DMS53 (cell line): ENCODE data around the gene CRYBA2.

Experiments
- DNase-seq: peaks from one replicate; lab custom pipeline; 2025; lab: John Stamatoyannopoulos, UW

CRYBA2 gene, protein sequence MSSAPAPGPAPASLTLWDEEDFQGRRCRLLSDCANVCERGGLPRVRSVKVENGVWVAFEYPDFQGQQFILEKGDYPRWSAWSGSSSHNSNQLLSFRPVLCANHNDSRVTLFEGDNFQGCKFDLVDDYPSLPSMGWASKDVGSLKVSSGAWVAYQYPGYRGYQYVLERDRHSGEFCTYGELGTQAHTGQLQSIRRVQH

DNA sequence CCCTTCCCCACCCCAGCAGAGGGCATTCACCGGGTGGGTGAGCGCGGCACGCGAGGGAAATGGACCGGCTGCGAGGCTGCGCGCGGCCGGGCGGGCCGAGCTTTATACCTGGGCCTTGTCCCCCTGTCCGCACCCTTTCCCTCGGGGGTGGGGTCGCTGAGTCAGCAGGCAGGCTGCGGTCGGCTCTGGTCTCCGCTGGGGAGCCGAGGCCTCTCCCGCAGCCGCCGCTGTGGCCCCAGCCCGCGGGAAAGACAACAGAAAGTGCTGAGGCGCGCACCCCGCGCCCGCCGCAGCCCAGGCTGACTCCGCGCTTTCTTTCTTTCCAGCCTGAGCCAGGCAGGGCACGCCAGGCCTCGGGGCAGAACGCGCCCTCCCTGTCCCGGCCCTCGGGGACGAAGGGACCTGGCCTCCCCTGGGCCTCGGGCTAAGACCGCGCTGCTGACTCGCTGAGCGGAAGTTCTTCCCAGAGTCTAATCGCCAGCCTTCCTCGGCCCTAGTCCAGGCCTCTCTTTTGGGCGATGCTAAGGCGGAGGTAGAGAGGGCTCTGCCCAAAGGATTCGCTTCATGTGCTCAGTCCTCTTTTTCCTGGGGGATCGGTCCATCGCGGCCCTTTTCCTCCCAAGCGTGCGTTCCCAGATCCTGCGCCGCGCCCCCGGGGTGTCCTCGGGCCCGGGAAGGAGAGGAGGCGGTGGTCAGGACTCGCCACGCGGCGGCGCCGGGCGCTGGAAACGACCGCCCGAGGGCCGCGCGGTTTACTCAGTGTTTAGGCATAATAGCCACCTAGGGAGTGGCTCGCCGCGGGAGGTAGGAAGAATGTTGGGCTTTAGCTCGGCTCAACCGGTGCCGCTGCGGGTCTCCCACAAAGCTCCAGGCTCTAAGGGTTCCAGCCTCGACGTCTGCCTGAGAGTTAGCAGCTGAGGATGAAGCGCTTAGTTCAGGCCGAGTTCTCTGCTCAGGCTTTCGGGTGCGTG lies at the start of gene CRYBA2:
CRYBA2 (minus strand) TSS at position 78 of the 971 bp plus-strand sequence. CDS start 246 bp downstream, outside the sequence.
- peak; percentile 83 for DNase-seq

DNA sequence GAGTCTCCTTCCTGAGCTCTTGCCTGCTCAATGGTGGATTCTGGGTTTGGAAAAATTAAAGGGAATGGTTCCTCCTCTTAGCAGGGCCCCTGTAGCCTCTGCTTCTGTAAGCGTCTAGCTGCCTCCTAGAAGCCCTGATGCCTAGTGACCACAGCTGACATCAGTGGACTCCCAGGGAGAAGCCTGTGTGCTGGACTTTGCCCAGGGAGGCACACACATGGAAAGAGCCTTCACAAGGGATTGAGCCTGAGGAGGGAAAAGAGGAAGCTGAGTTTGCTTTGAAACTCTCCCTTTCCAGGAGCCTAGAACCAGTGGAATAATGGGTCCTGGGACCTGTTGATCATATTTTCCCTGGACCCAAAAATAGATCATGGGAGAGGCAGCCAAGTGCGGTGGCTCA lies 49.5 kb upstream of the CRYBA2 start:
- DNase-seq: no peak

DNA sequence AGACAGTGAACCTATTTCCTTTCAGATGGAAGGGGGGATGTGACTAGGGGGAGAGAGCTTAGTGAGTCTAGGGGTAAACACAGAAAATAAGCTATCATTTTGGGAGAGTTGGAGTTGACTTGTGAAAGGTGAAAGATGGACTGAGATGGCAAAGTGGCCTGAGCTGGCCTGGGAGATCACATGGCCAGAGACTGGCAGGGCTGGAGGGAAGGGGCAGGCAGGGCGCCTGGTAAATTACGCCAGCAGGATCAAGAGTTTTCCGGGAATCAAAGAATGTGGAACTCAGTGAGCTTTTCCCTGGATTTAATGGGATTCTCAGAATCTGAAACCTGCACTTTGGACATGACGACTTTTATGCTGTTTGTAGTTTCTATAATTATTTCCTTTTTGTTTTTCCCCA lies 48.9 kb upstream of the CRYBA2 start:
- DNase-seq: no peak

DNA sequence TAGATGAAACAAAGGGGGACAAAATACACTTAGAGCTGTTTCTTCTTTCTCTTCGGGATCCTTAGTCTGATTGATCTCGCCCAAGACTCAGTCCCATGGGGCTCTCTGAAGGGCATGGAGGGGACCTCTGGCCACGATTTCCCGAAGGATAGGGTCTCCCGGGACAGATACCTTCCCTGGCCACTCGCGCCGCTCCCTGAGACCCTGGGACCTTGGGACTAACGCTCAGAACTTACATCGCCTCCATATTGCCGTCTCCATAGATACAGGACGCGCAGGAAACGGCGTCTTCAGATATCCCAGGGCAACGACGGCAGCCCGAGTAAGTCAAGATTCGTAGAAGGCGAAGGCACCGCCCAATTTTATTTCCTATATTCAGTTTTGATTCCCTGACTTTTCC lies 48.0 kb upstream of the CRYBA2 start, which contains the start of gene CFAP65:
CFAP65 (minus strand) TSS at position 265 of the 400 bp plus-strand sequence. CDS start 2,468 bp downstream, outside the sequence.
- peak; percentile 83 for DNase-seq

DNA sequence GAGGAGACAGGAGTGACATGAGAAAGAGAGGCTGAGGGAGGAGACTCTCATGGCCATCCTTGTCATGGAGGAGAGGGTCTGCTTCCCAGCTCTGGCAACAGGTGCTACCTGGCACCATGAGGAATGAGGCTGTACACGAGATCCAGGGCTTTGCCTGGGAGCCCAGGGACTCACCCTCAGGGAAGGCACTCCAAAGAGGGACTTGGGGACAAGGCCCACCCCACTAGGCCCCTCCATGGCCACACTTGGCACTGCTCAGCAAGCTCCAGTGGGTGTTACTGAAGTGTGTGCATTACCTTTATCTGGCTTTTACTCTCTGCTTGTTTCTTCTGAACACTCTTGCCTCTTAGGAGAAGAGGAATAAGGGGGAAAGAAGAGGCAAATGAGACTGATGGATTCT lies 45.4 kb upstream of the CRYBA2 start:
- DNase-seq: no peak

DNA sequence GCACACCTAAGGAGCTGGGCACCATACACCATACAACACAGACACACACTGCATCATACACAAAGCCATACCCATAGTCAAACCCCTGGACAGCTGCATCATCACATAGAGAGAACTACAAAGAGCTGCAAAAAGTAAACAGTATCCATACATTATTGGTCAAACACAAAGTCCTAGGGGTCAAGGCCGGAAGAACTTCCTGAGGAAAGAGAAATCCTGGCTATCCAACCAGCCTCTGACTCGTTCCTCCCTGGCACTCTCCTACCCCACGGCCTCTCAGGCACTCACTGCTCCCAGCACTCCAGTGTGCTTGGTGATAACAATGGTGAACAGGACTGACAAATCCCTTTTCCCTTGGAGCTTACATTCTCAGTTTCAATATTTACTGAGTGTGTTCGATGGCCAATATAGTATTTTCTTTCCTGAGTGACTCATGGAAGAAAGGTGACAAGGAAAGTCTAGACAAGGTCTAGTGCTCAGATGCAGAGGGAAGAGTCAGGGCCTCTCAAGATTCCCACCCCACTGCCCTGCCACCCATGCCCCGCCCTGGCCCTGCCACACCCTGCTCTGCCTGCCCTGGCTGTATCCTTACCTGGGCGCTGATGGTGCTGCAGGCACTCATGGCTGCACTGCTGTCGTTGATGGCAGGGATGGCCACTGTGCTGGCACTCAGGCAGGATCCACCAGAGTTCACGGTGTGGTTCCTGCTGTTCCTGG lies 44.7 kb upstream of the CRYBA2 start:
- DNase-seq: peak; percentile 48

DNA sequence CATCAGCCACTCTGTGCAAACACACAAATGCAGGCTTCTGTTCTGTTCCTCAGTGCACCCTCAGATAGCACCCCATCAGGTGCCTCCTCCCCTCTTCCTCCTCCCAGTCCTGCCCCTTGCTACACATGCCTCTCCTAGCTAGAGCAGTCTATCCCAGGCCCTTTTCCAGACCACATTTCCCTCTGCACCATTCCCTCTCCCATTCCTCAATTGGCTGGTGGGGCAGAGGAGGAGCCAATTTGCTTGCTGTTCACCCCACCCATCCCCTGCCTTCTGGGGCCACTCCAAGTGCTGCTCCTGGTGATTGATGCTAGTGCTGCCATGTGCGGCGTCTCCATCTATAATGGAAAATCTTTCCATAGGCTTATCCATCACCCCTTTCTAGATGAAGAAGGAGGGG lies 42.7 kb upstream of the CRYBA2 start:
- DNase-seq: no peak

DNA sequence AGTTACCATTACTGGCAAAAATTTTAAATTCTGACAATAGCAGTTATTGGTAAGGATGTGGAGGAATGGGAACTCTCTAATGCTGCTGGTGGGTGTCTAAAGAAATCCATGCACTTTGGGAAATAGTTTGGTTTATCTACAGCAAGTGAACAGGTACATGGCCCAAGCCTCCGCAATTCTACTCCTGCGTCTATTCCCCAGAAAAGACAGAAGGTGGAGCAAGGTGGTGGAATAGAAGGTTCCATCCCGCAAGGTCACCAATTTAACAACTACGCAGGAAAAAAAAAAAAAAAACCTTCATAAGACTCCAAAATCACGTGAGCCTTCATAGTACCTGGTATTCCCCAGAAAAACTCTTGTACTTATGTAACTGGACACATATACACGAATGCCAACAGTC lies 41.6 kb upstream of the CRYBA2 start:
- DNase-seq: no peak

DNA sequence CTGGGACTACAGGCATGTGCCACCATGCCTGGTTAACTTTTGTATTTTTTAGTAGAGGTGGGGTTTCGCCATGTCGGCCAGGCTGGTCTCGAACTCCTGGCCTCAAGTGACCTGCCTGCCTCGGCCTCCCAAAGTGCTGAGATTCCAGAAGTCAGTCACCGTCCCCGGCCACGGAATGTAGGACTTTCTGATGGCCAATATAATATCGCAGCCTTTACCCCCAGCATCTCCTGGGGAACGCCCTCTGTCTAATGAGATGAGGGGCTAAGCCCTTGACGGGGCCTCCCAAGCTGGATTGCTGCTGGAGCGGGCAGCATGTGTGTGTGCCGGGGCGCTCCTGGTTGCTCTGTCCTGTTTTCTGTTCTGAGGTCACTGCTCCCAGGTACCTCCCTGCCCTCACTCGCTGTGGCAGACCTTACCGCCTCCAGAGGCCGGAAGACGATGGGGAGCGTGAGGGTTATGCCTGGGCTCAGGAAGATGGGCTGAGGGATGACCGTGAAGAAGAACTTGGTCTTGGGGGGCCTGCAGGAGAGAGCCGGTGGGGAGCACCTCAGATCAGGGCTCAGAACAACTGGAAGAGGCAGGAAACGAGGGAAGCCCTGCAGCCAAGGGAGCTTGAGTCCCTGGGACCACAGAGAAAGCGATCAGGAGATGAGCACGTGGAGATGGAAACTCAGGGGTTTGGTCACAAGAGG lies 39.0 kb upstream of the CRYBA2 start:
- DNase-seq: no peak

DNA sequence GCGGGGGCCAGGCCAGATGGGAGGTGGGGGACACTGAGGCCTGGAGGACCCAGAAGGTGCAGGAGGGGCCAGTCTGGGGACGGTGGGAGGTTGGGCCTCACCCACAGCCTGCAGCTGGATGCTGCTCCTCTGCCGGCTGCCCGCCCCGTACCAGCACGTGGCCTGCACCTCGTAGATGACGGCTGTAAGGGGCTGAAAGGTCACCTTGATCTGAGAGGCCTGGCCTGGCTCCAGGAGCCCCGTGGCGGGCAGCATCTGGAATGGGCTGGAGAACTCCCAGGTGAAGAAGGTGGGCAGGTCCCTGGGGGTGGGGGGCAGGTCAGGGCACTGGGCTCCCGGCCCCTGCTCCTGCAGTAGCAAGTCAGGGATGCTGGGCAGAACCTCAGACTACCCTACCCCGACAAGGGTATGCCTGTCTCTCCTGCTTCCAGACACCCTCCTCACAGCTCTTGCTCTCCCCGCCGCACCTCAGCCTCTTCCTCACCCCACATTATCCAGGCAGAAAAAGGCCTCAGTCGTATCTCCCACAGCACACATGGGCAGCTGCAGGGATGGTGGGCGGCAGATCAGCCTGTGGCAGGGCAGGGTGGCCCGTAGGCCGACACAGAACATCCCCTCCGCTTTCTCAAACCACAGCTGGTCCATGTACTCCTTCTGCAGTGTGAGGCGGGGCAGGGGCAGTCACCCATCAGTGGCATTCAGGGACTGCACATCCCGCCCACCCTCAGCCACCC lies 38.0 kb upstream of the CRYBA2 start:
- DNase-seq: no peak

DNA sequence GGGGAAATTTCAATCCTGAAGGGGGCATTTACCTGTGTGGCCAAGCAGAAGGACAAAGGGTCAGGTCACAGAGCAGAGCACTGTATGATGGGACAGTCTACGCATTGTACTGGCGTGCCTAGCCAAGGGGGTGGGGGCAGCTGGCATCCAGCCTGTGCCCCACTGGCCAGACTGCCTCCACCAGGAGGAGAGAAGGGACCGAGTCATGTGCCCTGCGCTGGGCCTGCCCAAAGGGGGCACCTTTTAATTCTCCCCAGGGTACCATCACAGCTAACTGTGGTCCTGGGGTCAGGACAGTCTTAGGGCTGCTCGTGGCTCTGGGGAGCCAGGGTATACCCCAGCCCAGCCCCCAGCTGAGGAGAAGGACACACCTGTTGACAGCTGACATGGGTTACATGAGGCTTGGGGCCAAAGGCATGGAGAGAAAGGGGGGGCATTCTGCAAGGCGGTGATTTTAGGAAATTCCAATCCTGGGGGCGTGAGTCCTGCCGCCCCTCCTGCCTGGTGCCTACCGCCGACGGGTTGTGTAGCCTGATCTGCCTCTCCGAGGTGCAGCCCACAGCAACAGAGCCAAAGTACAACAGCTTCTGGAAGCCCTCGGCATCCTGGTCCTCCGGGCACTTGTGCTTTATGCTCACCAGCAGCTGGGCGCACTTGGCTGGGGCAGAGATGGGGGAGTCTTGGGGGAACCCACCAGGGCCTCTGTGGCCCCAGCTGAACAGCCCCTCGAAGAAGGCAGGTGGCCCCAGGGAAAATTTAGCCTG lies 37.1 kb upstream of the CRYBA2 start:
- no peak for DNase-seq

DNA sequence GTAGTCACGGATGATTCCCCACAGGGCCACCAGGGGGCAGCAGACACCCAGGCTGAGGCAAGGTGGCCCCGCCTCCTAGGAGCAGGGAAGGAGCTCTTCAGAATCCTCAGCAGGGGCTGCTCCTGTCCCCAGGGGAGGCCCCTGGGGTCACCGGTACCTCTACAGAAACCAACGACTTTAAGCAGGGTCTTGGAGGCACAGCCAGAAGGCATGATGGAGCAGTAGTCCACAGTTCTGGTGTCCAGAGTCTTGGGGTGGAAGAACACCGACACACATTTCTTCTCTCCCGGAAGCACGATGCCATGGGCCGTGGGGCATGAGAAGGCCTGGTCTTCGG lies 36.6 kb upstream of the CRYBA2 start:
- DNase-seq: peak; percentile 81

DNA sequence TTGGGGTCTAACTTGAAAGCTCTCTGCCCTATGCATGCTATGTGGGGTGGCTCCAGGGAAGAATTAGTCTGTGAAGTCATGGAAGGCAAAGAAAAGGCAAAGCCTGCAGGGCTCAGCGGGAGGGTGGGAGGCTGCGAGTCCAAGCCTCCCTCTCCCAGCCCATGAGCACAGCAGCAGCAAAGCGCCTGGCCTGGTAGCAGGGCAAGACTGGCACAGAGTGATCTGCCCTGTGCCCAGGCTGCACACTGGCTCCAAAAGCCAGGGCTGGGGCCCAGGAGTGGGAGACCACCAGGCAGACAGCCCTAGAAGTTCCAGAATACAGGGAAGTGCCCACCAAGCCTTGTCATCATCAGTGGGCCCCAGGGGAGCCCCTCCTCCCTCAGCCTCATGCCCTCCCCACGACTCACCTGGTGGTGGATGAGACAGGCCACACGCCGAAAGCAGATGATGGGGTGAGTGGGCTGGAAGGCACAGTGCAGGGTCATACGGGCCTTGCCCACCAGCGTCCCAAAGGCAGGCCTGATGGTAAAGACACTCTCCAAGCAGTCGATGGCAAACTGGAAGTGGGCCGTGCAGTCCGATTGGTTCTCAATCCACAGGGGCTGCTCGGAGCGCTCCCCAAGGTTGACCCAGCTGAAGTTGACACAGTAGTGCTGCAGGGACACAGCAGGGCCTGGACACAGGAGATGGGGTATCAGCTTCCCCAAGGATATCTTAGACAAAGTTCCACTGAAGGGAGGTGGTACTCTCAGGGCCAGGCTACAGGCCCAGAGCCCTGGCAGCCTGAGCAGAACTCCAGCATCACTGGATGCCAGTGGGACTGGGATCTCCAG lies 36.0 kb upstream of the CRYBA2 start:
- no peak for DNase-seq

DNA sequence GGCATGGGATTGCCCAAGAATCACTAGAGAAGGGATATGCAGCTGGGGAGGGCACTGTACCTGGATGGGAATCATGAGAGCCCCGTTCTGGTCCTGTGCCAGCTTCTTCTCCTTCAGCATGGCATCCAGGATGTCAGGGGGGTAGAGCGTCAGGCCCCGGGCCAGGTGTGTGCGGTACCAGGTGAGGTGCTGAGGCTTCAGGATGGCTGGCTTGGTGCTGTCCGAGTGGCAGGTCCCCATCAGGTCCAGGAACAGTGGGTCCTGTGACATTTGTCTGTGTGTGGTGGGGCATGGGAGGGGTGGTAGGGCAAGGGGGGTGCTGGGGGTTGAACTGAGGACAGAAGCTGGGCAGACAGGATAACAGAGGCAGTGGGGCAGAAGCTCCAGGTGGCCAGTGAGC lies 34.9 kb upstream of the CRYBA2 start:
- no peak for DNase-seq

DNA sequence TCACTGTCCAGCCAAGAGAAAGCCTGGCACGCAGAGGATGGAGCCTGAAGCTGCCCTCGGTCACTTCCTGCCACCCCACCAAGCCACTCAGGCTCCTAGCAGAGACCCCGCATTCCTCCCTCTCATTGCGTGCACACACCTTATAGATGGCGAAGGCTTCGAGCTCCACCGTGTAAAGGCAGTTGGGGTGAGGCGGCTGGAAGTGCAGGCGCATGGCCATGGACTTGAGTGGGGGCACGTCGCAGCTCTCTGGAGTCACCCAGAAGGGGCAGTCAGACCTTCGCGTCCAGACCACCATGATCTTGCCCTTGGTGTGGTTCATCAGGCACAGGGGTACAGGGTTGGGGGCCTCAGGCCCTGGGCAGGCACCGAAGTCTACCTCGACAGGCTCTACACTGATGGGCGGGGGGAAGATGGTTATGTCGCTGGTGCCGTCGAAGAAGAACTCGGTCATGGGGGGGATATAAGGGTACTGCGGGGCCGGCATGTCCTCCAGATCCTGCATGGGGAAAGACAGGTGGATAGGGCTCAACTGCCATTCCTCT lies 34.4 kb upstream of the CRYBA2 start:
- no peak for DNase-seq

DNA sequence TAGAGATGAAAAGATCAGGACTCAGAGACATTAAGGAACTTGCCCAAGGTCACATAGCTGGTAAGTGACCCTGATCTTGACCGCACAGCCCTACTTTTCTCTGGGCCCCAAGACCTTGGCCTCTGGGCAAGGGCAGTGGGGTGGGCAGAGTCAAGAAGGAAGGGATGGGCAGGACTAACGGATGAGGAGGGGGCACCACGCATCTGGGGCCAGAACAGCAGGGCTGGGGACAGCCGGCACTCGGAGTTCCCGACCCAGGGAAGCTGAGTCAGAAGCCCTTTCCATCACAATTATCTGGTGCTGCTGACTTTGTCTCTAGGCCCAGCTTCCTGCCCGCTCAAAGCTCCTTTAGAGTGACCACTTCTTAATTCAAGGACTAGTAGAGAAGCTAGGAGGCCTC lies 33.7 kb upstream of the CRYBA2 start:
- DNase-seq: no peak

DNA sequence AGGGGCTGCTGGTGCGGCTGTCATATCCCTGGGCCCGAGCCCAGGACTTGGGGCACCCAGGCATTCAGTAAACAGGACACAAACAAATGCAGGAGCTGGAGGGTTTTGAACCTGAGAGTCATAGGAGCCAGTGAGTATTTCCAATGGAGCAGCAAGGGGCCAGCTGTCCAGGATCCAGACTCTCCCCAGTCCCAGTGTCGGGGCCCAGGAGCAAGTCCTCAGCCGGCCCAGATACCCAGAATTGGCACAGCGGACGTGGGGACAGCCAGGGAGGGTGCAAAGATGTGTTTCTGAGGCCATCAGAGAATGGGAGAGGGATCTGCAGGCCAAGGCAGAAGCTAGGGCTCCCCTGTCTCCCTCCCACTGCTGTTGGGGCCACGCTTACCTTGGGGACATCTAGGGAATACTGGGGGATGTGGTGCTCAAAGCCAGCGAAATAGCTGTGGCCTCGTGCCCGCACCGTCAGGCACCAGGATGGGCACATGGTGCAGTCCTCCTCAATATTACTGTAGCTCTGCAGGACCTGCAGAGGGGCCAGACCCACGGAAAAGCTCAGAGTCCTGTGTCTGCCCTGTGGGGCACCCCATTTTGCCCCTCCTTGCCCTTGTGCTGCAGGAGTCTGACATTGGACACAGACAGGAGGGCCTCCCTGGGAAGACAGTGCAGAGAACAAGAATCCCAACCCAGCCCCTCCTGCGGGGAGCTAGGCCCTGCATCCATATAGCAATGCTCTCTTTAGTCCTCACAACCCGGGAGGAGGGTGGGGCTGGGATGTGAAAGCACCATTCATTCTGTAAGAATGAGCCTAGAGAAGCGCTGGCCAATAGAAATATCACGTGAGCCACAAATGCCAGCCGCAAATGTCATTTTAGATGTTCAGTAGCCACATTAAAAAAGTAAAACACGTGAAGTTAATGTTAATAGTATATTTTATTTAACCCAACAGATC lies 32.7 kb upstream of the CRYBA2 start:
- no peak for DNase-seq

DNA sequence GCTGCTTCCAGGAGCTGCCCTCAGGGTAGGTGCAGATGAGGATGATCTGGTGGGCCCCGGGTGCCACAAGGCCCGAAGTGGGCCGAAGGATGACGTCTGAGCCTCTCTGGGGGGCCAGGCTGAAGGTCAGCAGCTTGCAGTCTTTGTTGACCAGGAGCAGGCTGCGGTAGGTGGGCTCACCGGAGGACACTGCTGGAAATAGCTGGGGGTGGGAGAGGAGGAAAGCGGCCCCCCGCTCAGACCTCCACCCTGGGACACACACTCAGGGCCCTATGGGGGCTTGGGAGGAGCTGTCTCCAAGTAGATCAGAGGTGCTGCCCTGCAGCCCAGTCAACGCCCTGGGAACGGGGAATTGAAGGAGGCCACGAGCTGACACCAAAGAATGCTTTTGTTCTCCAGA lies 30.8 kb upstream of the CRYBA2 start:
- DNase-seq: no peak
